OCI-LY3 (cell line): ENCODE measurements around the gene CA12.

Experiments used
- EZH2phosphoT487 ChIP-seq: fragments of 200-600 bp; shearing (Covaris generic); IDR thresholded peaks from 2 replicates; pipeline ENCODE4 v1.6.1; 2018; ENCODE audit warnings: antibody characterized with exemption, mixed run types, low read depth
- TF ChIP-seq, protein P1 (sequence below): fragments of 200-600, 300-600 bp; sonication (generic); IDR thresholded peaks from 2 replicates; pipeline ENCODE4 v1.5.1; 2014; ENCODE audit warnings: antibody characterized with exemption, low read length, low read depth

DNA sequence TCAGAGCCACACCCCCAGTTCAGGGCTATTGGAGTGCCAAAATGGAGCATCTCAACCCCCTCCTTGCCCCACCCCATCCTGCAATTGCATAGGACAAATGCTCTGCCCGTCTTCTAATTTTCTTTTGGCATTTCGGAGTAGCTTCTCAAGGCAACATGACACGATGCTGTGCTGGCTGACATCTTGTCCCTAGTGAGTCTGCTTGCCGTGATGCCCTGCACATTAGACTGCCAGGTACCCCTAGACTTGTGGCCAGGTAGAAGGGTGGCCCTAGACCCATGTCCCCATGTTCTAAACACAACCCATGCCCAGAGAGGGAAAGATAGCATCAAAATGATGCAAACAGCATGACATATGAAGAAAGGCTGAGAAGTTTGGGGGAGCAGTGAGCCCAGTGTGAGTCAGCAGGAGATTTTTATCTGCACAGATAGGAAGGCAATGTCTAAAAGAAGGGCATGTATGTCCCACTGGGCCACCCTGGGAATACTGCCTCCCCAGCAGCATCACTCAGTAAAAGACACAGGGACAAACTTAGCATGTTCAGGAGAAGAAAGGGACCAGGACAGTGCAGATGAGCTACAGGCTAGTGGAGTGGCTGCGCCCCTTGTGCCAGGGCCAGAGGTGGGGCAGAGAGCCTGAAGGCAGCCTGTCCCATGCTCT is 36.8 kb downstream of the CA12 start:
- TF ChIP-seq, protein P1, sequence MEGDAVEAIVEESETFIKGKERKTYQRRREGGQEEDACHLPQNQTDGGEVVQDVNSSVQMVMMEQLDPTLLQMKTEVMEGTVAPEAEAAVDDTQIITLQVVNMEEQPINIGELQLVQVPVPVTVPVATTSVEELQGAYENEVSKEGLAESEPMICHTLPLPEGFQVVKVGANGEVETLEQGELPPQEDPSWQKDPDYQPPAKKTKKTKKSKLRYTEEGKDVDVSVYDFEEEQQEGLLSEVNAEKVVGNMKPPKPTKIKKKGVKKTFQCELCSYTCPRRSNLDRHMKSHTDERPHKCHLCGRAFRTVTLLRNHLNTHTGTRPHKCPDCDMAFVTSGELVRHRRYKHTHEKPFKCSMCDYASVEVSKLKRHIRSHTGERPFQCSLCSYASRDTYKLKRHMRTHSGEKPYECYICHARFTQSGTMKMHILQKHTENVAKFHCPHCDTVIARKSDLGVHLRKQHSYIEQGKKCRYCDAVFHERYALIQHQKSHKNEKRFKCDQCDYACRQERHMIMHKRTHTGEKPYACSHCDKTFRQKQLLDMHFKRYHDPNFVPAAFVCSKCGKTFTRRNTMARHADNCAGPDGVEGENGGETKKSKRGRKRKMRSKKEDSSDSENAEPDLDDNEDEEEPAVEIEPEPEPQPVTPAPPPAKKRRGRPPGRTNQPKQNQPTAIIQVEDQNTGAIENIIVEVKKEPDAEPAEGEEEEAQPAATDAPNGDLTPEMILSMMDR = no peak
- no peak for TF ChIP-seq EZH2phosphoT487
